HepG2 (cell line): ENCODE results near the gene DPYSL3. TPM values are rescaled to one million over a fixed set of nuclear protein-coding genes. Genes with fewer than 3 reads are reported as not detected.

Experiments
- ATAC-seq: fragments of 200-7000 bp; cut with Tn5 transposase; 3 replicates; pipeline ENCODE4 v1.9.1; 2020; ENCODE audit warnings: mild to moderate bottlenecking, moderate library complexity
- BruUV-seq: library from RNA; stranded (reverse); fragments of 400-500 nt; replicated peaks from 2 replicates; lab custom pipeline; 2021; lab: Mats Ljungman, UMichigan
- CTCF ChIA-PET: fragments of 300-600 bp; formaldehyde crosslinking; extraction: SDS; loops from one replicate; lab custom pipeline; 2021; ENCODE audit warnings: low total read pairs, inconsistent platforms, low intra/inter-chr PET ratio; lab: Yijun Ruan, JAX
- POLR2A ChIA-PET: fragments of 350-600 bp; sonication (Branson Sonifier 250); formaldehyde crosslinking; loops from one replicate; lab custom pipeline; 2020; ENCODE audit warnings: antibody characterized with exemption, inconsistent platforms; lab: Yijun Ruan, JAX
- DNase-seq: peaks from one replicate; pipeline ENCODE4 v3.0.0-alpha.2; 2015; ENCODE audit warnings: low spot score
- FAIRE-seq: peaks from 3 replicates; lab custom pipeline; 2011; peaks lifted over from hg19 to GRCh38; lab: Jason Lieb, UNC
- H2AFZ ChIP-seq: one replicate; pipeline ENCODE4 v1.6.1; 2011; ENCODE audit warnings: low read length, inconsistent platforms
- H3K27ac ChIP-seq: fragments of 300-600 bp; 3 replicates; pipeline ENCODE4 v1.8.0; 2011; ENCODE audit warnings: mixed run types, mild to moderate bottlenecking, mixed read lengths, low read length, inconsistent platforms; ENCODE audit not compliant: insufficient read depth; ENCODE audit errors: extremely low read length
- H3K27me3 ChIP-seq, 2 experiments: fragments of 200-600 bp in 1 of 2; 2 replicates in 1 of 2; 3 replicates in 1 of 2; pipeline versions ENCODE4 v1.6.0 to v1.8.0; 2011; ENCODE audit warnings: low read length in 2 of 2, mild to moderate bottlenecking in 2 of 2, moderate library complexity in 2 of 2, inconsistent platforms in 1 of 2; ENCODE audit not compliant: insufficient read depth in 2 of 2, control insufficient read depth in 1 of 2
- H3K36me3 ChIP-seq, 2 experiments: fragments of 200-600 bp in 1 of 2; replicated peaks in 1 of 2; 2 replicates in 1 of 2; 3 replicates in 1 of 2; pipeline versions ENCODE4 v1.5.1 to v1.8.0; 2011; ENCODE audit warnings: low read length in 2 of 2, inconsistent platforms in 1 of 2; ENCODE audit not compliant: insufficient read depth in 2 of 2, control insufficient read depth in 1 of 2
- H3K4me1 ChIP-seq: 2 replicates; pipeline ENCODE4 v1.5.1; 2012; ENCODE audit warnings: low read length, inconsistent platforms; ENCODE audit not compliant: insufficient read depth
- H3K4me2 ChIP-seq: 2 replicates; pipeline ENCODE4 v1.6.0; 2011; ENCODE audit warnings: low read depth, low read length, inconsistent platforms
- H3K4me3 ChIP-seq, 3 experiments: fragments of 200-600 bp in 1 of 3; sonication (generic), shearing (Covaris generic) in 1 of 3; replicated peaks in 1 of 3; 2 replicates each; pipeline ENCODE4 v1.5.1; 2011 to 2016; ENCODE audit warnings: low read length in 3 of 3, inconsistent platforms in 2 of 3, low read depth in 2 of 3, mild to moderate bottlenecking in 2 of 3, control low read depth in 1 of 3, mixed read lengths in 1 of 3; ENCODE audit not compliant: insufficient read depth in 1 of 3
- H3K79me2 ChIP-seq: one replicate; pipeline ENCODE4 v1.6.1; 2011; ENCODE audit warnings: low read length, inconsistent platforms; ENCODE audit not compliant: insufficient read depth
- H3K9ac ChIP-seq: 2 replicates; pipeline ENCODE4 v1.6.0; 2011; ENCODE audit warnings: mild to moderate bottlenecking, low read depth, low read length, inconsistent platforms; ENCODE audit not compliant: insufficient read depth
- H3K9me3 ChIP-seq: 2 replicates; pipeline ENCODE4 v1.5.1; 2012; ENCODE audit warnings: mild to moderate bottlenecking, low read length
- H4K20me1 ChIP-seq: 2 replicates; pipeline ENCODE4 v1.6.0; 2011; ENCODE audit warnings: inconsistent platforms, mild to moderate bottlenecking, low read length, moderate library complexity; ENCODE audit not compliant: insufficient read depth
- BHLHE40 ChIP-seq: IDR thresholded peaks from 2 replicates; pipeline ENCODE4 v1.6.1; 2011; ENCODE audit warnings: low read length, improper control_type of control experiment
- FOSL2 ChIP-seq: sonication (generic); formaldehyde crosslinking; IDR thresholded peaks from 2 replicates; pipeline ENCODE4 v1.4.0; 2020; ENCODE audit warnings: missing genetic modification reagents
- MLLT10 ChIP-seq: sonication (generic); formaldehyde crosslinking; IDR thresholded peaks from 2 replicates; pipeline ENCODE4 v1.4.0; 2020; ENCODE audit warnings: missing genetic modification reagents
- RBM22 ChIP-seq: fragments of 200-400 bp; formaldehyde crosslinking; optimal IDR thresholded peaks from 2 replicates; pipeline ENCODE3; 2017; ENCODE audit warnings: mild to moderate bottlenecking, low read length, moderate library complexity
- REL ChIP-seq: sonication (generic); formaldehyde crosslinking; conservative IDR thresholded peaks from 2 replicates; pipeline ENCODE4 v1.8.0; 2022; ENCODE audit warnings: mild to moderate bottlenecking, missing genetic modification reagents, moderate library complexity
- TSC22D2 ChIP-seq: sonication (generic); formaldehyde crosslinking; IDR thresholded peaks from 2 replicates; pipeline ENCODE4 v1.5.1; 2020; ENCODE audit warnings: missing genetic modification reagents, mild to moderate bottlenecking, borderline replicate concordance
- ZNF124 ChIP-seq: sonication (generic); formaldehyde crosslinking; IDR thresholded peaks from 2 replicates; pipeline ENCODE4 v1.4.0; 2020; ENCODE audit warnings: missing genetic modification reagents
- ZNF337 ChIP-seq: sonication (generic); formaldehyde crosslinking; IDR thresholded peaks from 2 replicates; pipeline ENCODE4 v1.5.1; 2020; ENCODE audit warnings: missing genetic modification reagents, low read depth, mild to moderate bottlenecking, borderline replicate concordance
- WGBS: methylation state at CpG from one replicate; pipeline ENCODE4 v1.1.6; 2017; ENCODE audit warnings: low lambda C conversion rate; 5-methylcytosine and 5-hydroxymethylcytosine counted together
- in situ Hi-C: cut with HindIII; loops from 2 replicates; pipeline ENCODE4 v1.10.0; 2017; ENCODE audit warnings: low pct_unique_long_range_greater_than_20kb; ENCODE audit not compliant: extremely low pct_ligation_motif_present
- intact Hi-C: fragments of 100-400 bp; cut with micrococcal nuclease; formaldehyde crosslinking; loops from one replicate; pipeline ENCODE4 v1.10.0; 2022; ENCODE audit not compliant: unreplicated experiment
- polyA plus RNA-seq, 8 experiments: library from polyadenylated mRNA; depleted of rRNA in 3 of 8; stranded (reverse) in 7 of 8; unstranded in 1 of 8; fragments of >200 nt; fragmentation: Illumina TruSeq in 4 of 8; extraction: Trizol in 4 of 8; gene quantifications; 2 replicates each; pipeline versions ENCODE4 v1.2.1 to v1.2.3, GENCODE V29; 2011 to 2016; ENCODE audit warnings: low read depth in 4 of 8, missing spikeins in 1 of 8, mixed read lengths in 1 of 8; ENCODE audit not compliant: insufficient read depth in 1 of 8
- total RNA-seq, 5 experiments: library from RNA; depleted of rRNA; stranded (reverse); fragments of >200 nt; fragmentation: Illumina TruSeq; extraction: Trizol; gene quantifications; 2 replicates each; pipeline ENCODE4 v1.2.3, GENCODE V29; 2016; ENCODE audit warnings: low read depth in 1 of 5
- TF ChIP-seq, protein P1 (sequence below): sonication (generic); formaldehyde crosslinking; IDR thresholded peaks from 2 replicates; pipeline ENCODE4 v1.8.1; 2023; ENCODE audit warnings: mild to moderate bottlenecking, inconsistent platforms, moderate library complexity, missing genetic modification reagents, borderline replicate concordance
- TF ChIP-seq, protein P2 (sequence below): sonication (generic); formaldehyde crosslinking; IDR thresholded peaks from 2 replicates; pipeline ENCODE4 v1.5.0; 2020; ENCODE audit warnings: missing genetic modification reagents
- TF ChIP-seq, protein P3 (sequence below): sonication (generic); formaldehyde crosslinking; IDR thresholded peaks from 2 replicates; pipeline ENCODE4 v1.4.0; 2020; ENCODE audit warnings: mild to moderate bottlenecking, missing genetic modification reagents
- TF ChIP-seq, protein P4 (sequence below): sonication (generic); formaldehyde crosslinking; IDR thresholded peaks from 2 replicates; pipeline ENCODE4 v1.4.0; 2020; ENCODE audit warnings: mild to moderate bottlenecking, low read depth, missing genetic modification reagents

The DPYSL3 gene
- total and polyA plus RNA-seq, 2 of the 13 experiments (the other 11 are each of a cell fraction or from before 2014, with no cell fraction given) = 0.08 to 0.15 TPM

DNA sequence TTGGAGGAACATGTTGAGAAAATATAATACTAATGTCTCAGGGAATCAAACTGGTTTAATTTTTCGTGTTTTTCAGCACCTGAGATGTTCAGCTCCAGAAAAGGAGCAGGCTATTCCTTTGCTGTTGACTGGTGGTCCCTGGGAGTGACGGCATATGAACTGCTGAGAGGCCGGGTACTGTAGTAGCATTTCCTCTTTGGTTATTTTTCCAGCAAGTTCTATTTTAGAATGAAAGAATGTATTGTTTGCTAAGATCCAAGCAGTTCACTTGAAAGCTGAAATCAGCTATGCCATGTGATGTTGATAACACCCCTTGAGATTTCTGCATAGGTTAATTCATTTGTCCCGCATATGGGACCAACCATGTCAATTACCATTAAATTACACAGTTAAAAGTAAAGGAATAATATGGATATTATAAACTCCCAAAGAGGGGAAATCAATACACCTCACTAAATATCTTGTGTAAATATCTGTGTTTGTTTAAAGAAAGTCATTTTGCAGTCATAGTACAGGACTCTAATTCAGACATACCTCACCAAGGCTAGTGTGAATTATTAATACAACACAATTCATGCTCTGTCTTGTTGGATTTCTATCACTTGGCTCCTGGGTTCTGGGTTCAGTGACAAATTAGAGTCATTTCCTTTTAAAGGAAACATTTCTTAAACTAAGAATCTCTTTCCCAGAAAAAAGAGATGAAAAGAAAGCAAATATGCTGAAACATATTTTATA is 148.3 kb downstream of the DPYSL3 start:
- Histone ChIP-seq H3K4me3 (no peak overlapping the region), H3K4me2 (no peak overlapping the region), H3K9ac (no peak overlapping the region), H3K27ac (no peak overlapping the region), H4K20me1 (no peaks in the 10 kb centered on the region), H3K79me2 (no peaks in the 10 kb centered on the region), H3K9me3 (no peaks in the 10 kb centered on the region), H3K27me3 (no peaks in the 10 kb centered on the region), H3K4me1 (no peaks in the 10 kb centered on the region), H3K36me3 (no peaks in the 10 kb centered on the region), H2AFZ (no peak overlapping the region)
- DNase-seq = no peak
- POLR2A ChIA-PET = no interaction called here
- ATAC-seq = no peak
- in situ Hi-C loops = no loop called here
- FAIRE-seq = no peak
- WGBS = 40% methylated on average over 4 of the region's 4 CpGs
- CTCF ChIA-PET = no interaction called here
- intact Hi-C loops = no loop called here
- TF ChIP-seq, protein P1, sequence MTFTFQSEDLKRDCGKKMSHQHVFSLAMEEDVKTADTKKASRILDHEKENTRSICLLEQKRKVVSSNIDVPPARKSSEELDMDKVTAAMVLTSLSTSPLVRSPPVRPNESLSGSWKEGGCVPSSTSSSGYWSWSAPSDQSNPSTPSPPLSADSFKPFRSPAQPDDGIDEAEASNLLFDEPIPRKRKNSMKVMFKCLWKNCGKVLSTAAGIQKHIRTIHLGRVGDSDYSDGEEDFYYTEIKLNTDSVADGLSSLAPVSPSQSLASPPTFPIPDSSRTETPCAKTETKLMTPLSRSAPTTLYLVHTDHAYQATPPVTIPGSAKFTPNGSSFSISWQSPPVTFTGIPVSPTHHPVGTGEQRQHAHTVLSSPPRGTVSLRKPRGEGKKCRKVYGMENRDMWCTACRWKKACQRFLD (CRISPR knock-in tag) = no peak
- no peak for TF ChIP-seq ZNF124 (CRISPR knock-in tag)
- TF ChIP-seq BHLHE40 = no peak
- TF ChIP-seq ZNF337 (CRISPR knock-in tag) = no peak
- TF ChIP-seq, protein P2, sequence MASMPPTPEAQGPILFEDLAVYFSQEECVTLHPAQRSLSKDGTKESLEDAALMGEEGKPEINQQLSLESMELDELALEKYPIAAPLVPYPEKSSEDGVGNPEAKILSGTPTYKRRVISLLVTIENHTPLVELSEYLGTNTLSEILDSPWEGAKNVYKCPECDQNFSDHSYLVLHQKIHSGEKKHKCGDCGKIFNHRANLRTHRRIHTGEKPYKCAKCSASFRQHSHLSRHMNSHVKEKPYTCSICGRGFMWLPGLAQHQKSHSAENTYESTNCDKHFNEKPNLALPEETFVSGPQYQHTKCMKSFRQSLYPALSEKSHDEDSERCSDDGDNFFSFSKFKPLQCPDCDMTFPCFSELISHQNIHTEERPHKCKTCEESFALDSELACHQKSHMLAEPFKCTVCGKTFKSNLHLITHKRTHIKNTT (CRISPR knock-in tag) = no peak
- TF ChIP-seq FOSL2 = no peak
- TF ChIP-seq MLLT10 (CRISPR knock-in tag) = no peak
- TF ChIP-seq, protein P3, sequence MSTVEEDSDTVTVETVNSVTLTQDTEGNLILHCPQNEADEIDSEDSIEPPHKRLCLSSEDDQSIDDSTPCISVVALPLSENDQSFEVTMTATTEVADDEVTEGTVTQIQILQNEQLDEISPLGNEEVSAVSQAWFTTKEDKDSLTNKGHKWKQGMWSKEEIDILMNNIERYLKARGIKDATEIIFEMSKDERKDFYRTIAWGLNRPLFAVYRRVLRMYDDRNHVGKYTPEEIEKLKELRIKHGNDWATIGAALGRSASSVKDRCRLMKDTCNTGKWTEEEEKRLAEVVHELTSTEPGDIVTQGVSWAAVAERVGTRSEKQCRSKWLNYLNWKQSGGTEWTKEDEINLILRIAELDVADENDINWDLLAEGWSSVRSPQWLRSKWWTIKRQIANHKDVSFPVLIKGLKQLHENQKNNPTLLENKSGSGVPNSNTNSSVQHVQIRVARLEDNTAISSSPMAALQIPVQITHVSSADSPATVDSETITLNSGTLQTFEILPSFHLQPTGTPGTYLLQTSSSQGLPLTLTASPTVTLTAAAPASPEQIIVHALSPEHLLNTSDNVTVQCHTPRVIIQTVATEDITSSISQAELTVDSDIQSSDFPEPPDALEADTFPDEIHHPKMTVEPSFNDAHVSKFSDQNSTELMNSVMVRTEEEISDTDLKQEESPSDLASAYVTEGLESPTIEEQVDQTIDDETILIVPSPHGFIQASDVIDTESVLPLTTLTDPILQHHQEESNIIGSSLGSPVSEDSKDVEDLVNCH (CRISPR knock-in tag) = no peak
- TF ChIP-seq RBM22 = no peak
- no peak for TF ChIP-seq TSC22D2
- TF ChIP-seq, protein P4, sequence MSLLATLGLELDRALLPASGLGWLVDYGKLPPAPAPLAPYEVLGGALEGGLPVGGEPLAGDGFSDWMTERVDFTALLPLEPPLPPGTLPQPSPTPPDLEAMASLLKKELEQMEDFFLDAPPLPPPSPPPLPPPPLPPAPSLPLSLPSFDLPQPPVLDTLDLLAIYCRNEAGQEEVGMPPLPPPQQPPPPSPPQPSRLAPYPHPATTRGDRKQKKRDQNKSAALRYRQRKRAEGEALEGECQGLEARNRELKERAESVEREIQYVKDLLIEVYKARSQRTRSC (CRISPR knock-in tag) = no peak
- TF ChIP-seq REL (CRISPR knock-in tag) = no peak
- no TSS peak for BruUV-seq
